Dedifferentiated amniotic fluid mesenchymal stem cell (primary cell): ENCODE measurements around the gene PATZ1.

Source experiments
- DNase-seq: peaks from one replicate; pipeline ENCODE4 v3.0.0-alpha.2; 2016; ENCODE audit errors: extremely low spot score

PATZ1 gene

DNA sequence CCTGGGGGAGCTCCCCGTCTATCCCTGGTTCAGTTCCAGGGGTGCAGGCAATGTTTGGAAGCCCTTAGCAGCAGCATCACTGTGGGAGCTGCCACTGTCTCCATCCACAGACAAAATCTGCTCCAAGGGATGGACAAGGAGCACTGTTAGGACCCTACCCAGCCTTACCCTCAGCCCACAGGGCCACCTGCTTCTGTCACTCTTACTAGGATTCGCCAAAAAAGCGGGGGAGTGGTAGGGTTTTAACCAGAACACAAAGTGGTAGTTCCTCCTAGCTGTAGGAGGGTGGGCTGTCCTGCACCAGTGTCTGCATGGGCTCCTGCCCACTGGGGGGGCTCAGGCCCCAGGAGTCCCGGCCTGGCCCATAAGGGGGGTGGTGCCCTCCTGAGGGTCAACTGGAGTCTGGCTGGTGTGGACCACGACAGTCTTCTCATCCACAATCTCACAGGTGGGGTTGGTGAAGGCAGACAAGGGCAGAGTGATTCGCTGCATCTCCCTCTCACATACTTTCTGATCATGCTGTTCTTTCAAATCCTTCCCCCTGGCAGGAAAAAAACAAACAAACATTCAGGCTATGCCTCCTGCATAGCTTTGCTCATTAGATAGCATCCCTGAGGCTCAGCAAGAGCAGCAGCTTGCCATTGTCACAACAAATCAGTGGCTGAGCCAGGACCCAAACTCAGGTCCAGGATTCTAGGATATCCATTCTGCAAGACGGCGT, 63.2 kb downstream of the PATZ1 start:
- no peak for DNase-seq

DNA sequence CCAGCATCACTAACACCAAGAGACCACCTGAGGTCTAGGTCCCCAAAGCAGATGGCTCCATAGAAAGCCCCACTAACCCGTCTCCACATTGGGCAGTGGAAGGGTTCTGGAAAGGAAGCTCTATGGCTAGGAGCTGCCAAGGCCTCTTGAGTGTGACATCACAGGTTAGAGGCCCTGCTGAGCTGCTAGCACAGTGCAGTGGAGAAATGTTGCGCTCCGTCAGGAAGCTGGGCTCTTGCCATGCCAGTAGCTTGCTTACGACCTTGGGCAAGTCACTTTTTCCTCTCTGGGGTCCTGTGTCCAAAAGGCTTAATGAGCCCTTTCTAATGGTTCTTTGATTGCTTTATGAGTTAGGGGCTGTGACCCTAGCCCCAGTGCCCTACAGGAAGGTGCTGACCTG, 64.4 kb downstream of the PATZ1 start:
- DNase-seq: no peak

DNA sequence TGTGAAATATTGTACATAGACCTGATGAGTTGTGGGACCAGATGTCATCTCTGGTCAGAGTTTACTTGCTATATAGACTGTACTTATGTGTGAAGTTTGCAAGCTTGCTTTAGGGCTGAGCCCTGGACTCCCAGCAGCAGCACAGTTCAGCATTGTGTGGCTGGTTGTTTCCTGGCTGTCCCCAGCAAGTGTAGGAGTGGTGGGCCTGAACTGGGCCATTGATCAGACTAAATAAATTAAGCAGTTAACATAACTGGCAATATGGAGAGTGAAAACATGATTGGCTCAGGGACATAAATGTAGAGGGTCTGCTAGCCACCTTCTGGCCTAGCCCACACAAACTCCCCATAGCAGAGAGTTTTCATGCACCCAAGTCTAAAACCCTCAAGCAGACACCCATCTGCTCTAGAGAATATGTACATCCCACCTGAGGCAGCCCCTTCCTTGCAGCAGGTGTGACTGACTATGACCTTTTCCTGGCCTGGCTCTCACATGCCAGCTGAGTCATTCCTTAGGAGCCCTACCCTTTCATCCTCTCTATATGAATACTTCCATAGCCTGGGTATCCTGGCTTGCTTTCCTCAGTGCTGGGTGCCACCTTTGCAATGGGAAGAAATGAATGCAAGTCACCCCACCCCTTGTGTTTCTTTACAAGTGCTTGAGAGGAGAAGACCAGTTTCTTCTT, 66.2 kb downstream of the PATZ1 start:
- no peak for DNase-seq

DNA sequence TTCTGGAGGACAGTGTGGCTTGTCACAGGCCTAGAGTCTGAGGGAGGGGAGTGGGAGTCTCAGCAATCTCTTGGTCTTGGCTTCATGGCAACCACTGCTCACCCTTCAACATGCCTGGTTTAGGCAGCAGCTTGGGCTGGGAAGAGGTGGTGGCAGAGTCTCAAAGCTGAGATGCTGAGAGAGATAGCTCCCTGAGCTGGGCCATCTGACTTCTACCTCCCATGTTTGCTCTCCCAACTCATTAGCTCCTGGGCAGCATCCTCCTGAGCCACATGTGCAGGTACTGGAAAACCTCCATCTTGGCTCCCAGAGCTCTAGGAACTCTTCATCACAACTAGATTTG, 66.8 kb downstream of the PATZ1 start:
- DNase-seq: no peak

DNA sequence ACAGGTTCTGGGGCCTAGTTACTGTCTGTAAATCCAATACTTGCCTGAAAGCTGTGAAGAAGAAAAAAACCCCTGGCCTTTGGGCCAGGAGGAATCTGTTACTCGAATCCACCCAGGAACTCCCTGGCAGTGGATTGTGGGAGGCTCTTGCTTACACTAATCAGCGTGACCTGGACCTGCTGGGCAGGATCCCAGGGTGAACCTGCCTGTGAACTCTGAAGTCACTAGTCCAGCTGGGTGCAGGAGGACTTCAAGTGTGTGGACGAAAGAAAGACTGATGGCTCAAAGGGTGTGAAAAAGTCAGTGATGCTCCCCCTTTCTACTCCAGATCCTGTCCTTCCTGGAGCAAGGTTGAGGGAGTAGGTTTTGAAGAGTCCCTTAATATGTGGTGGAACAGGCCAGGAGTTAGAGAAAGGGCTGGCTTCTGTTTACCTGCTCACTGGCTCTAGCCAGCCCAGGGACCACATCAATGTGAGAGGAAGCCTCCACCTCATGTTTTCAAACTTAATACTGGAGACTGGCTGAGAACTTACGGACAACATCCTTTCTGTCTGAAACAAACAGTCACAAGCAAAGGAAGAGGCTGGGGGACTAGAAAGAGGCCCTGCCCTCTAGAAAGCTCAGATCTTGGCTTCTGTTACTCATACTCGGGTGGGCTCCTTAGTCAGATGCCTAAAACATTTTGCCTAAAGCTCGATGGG, 67.4 kb downstream of the PATZ1 start:
- no peak for DNase-seq

DNA sequence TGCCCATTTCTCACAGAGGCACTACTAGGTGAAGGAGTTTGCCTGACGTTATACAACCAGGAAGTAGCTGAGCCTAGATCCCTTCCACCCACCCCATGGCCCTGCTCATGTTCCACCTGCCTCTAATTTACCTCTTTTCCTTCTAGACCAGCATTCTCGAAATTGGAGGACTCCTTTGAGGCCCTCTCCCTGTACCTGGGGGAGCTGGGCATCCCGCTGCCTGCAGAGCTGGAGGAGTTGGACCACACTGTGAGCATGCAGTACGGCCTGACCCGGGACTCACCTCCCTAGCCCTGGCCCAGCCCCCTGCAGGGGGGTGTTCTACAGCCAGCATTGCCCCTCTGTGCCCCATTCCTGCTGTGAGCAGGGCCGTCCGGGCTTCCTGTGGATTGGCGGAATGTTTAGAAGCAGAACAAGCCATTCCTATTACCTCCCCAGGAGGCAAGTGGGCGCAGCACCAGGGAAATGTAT, 68.0 kb downstream of the PATZ1 start:
- DNase-seq: no peak

DNA sequence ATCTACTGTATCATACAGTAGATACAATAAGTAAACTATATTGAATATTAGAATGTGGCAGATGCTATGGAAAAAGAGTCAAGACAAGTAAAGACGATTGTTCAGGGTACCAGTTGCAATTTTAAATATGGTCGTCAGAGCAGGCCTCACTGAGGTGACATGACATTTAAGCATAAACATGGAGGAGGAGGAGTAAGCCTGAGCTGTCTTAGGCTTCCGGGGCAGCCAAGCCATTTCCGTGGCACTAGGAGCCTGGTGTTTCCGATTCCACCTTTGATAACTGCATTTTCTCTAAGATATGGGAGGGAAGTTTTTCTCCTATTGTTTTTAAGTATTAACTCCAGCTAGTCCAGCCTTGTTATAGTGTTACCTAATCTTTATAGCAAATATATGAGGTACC, 68.4 kb downstream of the PATZ1 start:
- DNase-seq: no peak

DNA sequence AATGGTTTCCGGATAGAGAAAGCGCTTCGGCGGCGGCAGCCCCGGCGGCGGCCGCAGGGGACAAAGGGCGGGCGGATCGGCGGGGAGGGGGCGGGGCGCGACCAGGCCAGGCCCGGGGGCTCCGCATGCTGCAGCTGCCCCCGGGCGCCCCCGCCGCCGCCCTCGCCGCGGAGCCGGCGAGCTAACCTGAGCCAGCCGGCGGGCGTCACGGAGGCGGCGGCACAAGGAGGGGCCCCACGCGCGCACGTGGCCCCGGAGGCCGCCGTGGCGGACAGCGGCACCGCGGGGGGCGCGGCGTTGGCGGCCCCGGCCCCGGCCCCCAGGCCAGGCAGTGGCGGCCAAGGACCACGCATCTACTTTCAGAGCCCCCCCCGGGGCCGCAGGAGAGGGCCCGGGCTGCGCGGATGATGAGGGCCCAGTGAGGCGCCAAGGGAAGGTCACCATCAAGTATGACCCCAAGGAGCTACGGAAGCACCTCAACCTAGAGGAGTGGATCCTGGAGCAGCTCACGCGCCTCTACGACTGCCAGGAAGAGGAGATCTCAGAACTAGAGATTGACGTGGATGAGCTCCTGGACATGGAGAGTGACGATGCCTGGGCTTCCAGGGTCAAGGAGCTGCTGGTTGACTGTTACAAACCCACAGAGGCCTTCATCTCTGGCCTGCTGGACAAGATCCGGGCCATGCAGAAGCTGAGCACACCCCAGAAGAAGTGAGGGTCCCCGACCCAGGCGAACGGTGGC, 69.5 kb downstream of the PATZ1 start:
- DNase-seq: no peak
